Measurements from ENCODE around the gene ABCB6.

ABCB6 gene

DNA sequence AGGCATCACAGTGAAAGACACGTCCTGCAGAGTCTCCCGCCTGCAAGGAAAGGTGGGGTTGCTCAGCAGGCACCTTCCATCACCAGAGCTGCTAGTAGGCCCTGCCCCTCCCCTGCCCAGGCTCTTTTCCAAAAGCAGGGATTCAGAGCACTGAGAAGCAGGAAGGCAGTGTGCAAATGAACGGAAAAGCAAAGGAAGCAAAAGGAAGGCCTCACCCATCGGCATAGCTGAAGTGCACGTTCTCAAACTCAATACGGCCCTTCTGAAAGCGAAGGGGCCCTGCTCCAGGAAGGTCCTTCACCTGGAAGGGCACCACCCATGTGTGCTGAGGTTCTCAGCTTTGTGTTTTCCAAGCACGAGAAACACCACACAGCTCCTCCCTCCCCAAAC lies 5.7 kb downstream of the ABCB6 start:
- ChIA-PET CTCF (interaction anchor here (0.8 to 3.2 kb wide), 5 partner anchors 9 to 82 kb away, joined by 3 to 17 read pairs (median 4); partner anchors contain the start of gene SLC23A3), POLR2A (no interaction called here)
- H3K4me3 ChIP-seq (ENCODE audit: low read depth, low read length), result no peak overlapping the region
- TF ChIP-seq, protein P1, sequence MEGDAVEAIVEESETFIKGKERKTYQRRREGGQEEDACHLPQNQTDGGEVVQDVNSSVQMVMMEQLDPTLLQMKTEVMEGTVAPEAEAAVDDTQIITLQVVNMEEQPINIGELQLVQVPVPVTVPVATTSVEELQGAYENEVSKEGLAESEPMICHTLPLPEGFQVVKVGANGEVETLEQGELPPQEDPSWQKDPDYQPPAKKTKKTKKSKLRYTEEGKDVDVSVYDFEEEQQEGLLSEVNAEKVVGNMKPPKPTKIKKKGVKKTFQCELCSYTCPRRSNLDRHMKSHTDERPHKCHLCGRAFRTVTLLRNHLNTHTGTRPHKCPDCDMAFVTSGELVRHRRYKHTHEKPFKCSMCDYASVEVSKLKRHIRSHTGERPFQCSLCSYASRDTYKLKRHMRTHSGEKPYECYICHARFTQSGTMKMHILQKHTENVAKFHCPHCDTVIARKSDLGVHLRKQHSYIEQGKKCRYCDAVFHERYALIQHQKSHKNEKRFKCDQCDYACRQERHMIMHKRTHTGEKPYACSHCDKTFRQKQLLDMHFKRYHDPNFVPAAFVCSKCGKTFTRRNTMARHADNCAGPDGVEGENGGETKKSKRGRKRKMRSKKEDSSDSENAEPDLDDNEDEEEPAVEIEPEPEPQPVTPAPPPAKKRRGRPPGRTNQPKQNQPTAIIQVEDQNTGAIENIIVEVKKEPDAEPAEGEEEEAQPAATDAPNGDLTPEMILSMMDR (IDR thresholded peaks at IDR 0.05; ENCODE audit: insufficient read depth, low read length, missing control alignments), result no peak
- no peak for DNase-seq (ENCODE audit: low read depth, low spot score)

DNA sequence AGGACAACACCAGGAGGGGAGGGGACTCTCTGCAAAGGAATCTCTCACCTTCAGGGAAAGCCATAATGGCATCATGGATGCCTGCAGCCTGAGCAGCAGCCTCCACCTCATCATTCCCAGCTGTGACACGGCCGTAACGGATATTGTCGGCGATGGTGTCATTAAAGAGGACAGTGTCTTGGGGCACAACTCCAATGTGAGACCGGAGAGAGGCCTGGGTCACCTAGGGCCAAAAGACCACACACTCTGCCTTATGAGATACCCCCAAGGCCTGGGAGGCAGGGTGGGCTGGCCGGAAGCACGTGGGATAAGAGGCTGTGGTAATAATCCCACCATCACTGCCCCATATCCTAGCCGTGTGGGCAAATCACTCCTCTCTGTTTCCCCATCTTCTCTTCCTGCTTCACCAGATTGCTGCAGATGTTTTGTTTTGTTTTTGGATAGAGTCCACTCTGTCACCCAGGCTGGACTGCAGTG lies 7.8 kb downstream of the ABCB6 start:
- no peak overlapping the region for H3K4me3 ChIP-seq (ENCODE audit: low read depth, low read length)
- POLR2A ChIA-PET, result no interaction called here
- TF ChIP-seq, protein P1 (IDR thresholded peaks at IDR 0.05; ENCODE audit: insufficient read depth, low read length, missing control alignments), result no peak
- no peak for DNase-seq (ENCODE audit: low read depth, low spot score)
- CTCF ChIA-PET, result interaction anchor here (0.7 to 3.2 kb wide), 7 partner anchors 9 to 428 kb away, joined by 3 to 17 read pairs (median 5); partner anchors contain the start of gene SLC23A3

DNA sequence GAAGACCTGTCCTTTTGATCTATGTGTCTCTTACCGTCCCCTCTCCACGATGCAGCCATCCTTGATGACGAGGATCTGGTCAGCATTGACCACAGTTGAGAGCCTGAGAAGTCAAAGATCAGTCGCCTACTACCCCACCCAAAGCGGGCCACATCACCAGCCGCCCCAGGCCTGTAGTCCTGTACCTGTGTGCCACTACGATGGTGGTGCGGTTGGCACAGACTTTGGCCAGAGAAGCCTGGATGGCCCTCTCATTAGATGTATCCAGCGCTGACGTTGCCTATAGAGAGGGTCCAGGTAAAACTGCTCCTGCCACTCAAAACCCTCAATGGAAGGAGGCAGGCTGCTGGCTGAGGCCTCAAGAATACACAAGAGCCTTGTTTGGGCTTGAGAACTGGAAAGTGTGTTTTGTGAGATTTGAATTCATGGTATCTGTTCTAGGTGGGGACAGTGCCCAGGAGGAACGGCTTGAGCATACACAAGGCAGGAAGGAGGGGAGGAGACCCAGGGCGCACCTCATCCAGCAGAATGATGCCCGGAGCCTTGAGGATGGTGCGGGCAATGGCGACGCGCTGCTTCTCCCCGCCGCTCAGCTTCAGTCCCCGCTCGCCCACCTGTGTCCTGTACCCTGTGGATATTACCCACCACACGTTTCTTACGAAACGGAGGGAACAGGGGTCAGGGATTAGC lies 8.4 kb downstream of the ABCB6 start:
- TF ChIP-seq, protein P1 (IDR thresholded peaks at IDR 0.05; ENCODE audit: insufficient read depth, low read length, missing control alignments), result no peak
- ChIA-PET POLR2A (no interaction called here), CTCF (interaction anchor here (1.0 to 4.2 kb wide), 5 partner anchors 8 to 83 kb away, joined by 3 to 26 read pairs (median 9); partner anchors contain the start of genes ABCB6 and SLC23A3)
- no peak for DNase-seq (ENCODE audit: low read depth, low spot score)
- no peak overlapping the region for H3K4me3 ChIP-seq (ENCODE audit: low read depth, low read length)

DNA sequence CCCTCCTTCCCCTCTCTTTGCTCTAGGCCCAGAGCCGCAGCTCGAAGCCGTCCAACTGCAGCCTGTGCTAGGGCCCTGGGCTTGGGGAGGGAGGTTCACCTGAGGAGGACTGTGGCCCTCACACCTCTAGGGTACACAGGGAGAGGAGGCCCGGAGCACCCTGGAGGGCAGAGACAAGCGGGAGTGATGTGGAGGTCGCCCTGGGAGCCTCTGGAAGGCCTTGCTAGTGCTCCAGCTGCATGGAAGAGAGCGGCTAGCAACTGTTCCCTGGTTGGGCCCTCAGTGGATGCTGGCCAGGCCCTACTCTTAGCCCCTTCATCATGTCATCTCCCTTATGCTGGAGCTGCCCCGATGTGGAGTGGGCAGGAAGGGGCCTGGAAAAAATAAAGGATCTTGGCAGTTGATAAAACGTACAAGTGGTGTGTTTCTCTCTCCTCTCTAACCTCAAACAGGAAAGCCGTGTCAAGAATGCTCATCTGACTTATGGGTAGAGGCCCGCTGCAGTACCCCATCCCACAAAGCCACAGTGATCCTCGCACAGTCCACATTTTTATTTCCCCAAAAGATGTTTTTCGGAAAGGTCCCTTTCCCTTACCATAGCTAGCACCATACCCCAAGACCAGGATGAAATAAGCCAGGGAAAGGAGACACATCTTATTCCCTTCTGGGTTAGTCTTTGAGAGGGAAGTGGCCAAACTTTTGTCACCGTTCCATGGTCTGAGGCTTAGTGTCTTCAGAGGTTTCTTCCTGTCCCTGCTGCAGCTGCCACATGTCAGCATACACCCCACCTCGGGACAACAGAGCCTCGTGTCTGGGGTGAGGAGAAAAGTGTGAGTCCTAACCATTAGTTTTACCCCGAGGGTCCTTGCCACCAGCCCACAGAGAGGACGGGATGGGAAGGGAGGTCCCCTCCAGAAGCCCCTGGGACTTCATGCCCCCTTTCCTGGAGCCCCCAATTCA lies 9.2 kb downstream of the ABCB6 start:
- POLR2A ChIA-PET, result no interaction called here
- CTCF ChIA-PET, result interaction anchor here (0.9 to 4.2 kb wide), 4 partner anchors 9 to 50 kb away, joined by 3 to 26 read pairs (median 6); partner anchors contain the start of genes ABCB6 and SLC23A3
- TF ChIP-seq, protein P1 (IDR thresholded peaks at IDR 0.05; ENCODE audit: insufficient read depth, low read length, missing control alignments), result no peak
- no peak overlapping the region for H3K4me3 ChIP-seq (ENCODE audit: low read depth, low read length)
- no peak for DNase-seq (ENCODE audit: low read depth, low spot score)

DNA sequence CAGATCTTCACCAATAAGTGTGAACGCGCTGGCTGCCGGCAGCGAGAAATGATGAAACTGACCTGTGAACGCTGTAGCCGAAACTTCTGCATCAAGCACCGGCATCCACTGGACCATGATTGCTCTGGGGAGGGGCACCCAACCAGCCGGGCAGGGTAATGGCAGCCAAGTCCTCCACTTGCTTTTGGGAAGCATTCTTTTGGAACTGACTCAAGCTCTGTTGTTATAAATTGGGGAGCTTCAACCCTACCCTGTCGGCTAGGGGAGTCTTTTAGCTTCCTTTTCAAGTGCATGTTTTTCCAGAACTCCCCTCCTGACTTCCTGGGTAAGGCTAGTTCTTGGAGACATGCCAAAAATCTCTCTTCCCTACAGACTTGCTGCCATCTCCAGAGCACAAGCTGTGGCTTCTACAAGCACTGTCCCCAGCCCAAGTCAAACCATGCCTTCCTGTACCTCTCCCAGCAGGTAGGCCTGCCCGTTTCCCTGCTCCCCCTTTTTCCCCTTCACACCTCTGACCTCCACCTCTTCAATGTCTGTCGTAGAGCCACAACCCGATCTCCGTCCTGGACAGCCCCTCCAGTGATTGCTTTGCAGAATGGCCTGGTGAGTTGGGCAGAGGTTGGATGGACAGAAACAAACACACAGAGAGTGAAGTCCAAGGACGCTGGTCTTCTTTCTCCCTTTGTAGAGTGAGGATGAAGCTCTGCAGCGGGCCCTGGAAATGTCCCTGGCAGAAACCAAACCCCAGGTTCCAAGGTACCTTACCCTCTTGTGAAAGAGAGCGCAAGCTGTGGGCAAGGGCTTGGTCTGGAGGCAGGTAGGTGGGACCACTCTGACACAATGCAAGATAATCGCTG lies 10.6 kb downstream of the ABCB6 start:
- ChIA-PET CTCF (interaction anchor here (0.9 to 4.2 kb wide), 7 partner anchors 8 to 87 kb away, joined by 3 to 26 read pairs (median 6); partner anchors contain the start of genes ABCB6 and CNPPD1), POLR2A (interaction anchor here (2.9 kb wide), 1 partner anchor 10 kb away, joined by 27 read pairs; the partner anchor contains the start of gene ABCB6)
- no peak for DNase-seq (ENCODE audit: low read depth, low spot score)
- TF ChIP-seq, protein P1 (IDR thresholded peaks at IDR 0.05; ENCODE audit: insufficient read depth, low read length, missing control alignments), result no peak
- no peak overlapping the region; the same call in 1 of the 2 replicates for H3K4me3 ChIP-seq (ENCODE audit: low read depth, low read length)

Data from AG04449 (cell line).